Nephron progenitor cell (in vitro differentiated cells): ENCODE results near the gene MRPS6.
A peak's percentile ranks its signal among the peaks of the same experiment; 100 is the strongest.

Experiments
- DNase-seq: peaks from one replicate; pipeline ENCODE4 v3.0.0; 2021
- H3K27ac Mint-ChIP-seq: 2 replicates; pipeline ENCODE4 v1.8.0; 2021; ENCODE audit warnings: mild to moderate bottlenecking, moderate library complexity, mixed read lengths
- H3K27me3 Mint-ChIP-seq: 2 replicates; pipeline ENCODE4 v1.8.0; 2021; ENCODE audit warnings: mild to moderate bottlenecking, low read depth, mixed read lengths; ENCODE audit not compliant: poor library complexity
- H3K36me3 Mint-ChIP-seq: 2 replicates; pipeline ENCODE4 v1.8.0; 2021; ENCODE audit warnings: low read depth, mixed read lengths
- H3K4me1 Mint-ChIP-seq: 2 replicates; pipeline ENCODE4 v1.8.0; 2021; ENCODE audit warnings: mixed read lengths
- H3K4me3 Mint-ChIP-seq: 2 replicates; pipeline ENCODE4 v1.8.0; 2021; ENCODE audit warnings: mild to moderate bottlenecking, moderate library complexity, mixed read lengths
- H3K9me3 Mint-ChIP-seq: 2 replicates; pipeline ENCODE4 v1.8.0; 2021; ENCODE audit warnings: mild to moderate bottlenecking, moderate library complexity, mixed read lengths
- TF ChIP-seq, protein P1 (sequence below): fragments of 200-600 bp; sonication (generic); IDR thresholded peaks from 2 replicates; pipeline ENCODE4 v1.5.0; 2021; ENCODE audit warnings: antibody characterized with exemption

The MRPS6 gene

DNA sequence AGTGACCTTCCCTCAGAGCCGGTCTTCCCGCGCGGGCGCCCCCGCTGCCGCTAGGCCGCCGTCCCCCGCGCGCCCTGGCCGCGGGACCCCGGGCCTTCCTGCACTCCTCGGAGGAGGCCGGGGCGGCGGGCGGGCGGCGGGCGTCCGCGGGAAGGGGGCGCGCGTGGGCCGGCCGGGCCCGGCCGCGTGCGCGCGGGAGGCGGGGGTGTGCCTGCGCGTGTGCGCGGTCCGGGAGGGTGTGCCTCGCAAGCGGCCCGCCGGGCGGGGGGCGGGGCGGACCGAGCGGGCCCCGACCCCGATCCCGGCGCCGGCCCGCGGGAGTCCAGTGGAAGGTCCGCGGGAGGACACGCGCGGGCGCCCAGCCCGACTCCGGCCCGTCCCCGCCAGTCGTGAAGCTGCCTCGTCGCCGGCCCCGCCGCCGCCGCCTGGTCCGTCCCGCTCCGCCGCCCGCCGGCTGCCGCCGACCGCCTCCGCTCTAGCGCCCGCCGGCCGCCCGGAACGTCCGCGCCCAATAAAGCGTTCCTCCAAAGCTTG, 438 bp downstream of the MRPS6 start:
- Mint-ChIP-seq H3K4me3 (peak overlapping the region; percentile 97), H3K27ac (peak overlapping the region; percentile 98), H3K4me1 (peaks cover 55% of the 10 kb centered on the region), H3K9me3 (no peaks in the 10 kb centered on the region), H3K27me3 (peaks cover 8% of the 10 kb centered on the region), H3K36me3 (peaks cover 26% of the 10 kb centered on the region)
- DNase-seq: peak; percentile 65
- TF ChIP-seq, protein P1, sequence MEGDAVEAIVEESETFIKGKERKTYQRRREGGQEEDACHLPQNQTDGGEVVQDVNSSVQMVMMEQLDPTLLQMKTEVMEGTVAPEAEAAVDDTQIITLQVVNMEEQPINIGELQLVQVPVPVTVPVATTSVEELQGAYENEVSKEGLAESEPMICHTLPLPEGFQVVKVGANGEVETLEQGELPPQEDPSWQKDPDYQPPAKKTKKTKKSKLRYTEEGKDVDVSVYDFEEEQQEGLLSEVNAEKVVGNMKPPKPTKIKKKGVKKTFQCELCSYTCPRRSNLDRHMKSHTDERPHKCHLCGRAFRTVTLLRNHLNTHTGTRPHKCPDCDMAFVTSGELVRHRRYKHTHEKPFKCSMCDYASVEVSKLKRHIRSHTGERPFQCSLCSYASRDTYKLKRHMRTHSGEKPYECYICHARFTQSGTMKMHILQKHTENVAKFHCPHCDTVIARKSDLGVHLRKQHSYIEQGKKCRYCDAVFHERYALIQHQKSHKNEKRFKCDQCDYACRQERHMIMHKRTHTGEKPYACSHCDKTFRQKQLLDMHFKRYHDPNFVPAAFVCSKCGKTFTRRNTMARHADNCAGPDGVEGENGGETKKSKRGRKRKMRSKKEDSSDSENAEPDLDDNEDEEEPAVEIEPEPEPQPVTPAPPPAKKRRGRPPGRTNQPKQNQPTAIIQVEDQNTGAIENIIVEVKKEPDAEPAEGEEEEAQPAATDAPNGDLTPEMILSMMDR: no peak

DNA sequence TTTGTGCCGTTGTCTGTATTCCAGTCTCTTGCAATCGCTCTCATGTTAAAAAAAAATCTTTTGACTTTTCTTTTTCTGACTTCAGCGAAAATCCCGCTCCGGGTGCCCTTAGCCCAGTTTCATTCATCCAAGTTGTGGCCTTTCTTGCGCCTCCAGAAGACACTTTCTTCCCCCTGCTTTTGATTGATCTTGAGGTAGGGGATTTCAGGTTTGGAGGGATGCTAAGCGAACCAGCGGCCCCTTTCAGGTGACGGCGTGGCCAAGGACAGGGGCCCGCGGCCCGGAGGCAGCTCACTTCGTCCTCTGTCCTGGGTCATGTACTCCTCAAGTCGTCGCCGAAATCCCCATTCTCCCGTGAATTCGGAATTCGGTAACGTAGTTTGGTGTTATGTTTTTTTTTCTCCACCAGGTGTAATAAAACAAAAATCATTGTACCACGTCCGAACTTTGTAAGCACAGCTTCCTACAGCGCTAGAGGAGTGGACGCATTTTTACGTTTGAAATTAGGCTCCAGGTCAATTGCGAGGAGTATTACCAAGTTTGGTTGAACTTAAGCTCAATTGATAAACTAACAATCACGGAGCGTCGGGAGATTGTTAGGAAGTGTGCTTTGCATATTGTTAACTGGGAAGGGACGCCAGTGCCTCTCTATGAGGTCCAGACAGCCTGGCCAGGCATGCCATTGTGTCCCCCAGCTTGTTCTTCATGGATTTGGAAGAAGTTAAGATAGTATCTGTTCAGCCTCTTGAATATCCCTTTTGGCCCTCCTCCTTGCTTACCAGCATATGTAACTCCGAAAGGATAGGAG, 1.1 kb downstream of the MRPS6 start:
- Mint-ChIP-seq H3K27ac (peak overlapping the region; percentile 98), H3K4me3 (peak overlapping the region; percentile 97), H3K9me3 (no peaks in the 10 kb centered on the region), H3K36me3 (peaks cover 29% of the 10 kb centered on the region), H3K4me1 (peaks cover 57% of the 10 kb centered on the region), H3K27me3 (peaks cover 5% of the 10 kb centered on the region)
- peak; percentile 20 for DNase-seq
- TF ChIP-seq, protein P1: no peak

DNA sequence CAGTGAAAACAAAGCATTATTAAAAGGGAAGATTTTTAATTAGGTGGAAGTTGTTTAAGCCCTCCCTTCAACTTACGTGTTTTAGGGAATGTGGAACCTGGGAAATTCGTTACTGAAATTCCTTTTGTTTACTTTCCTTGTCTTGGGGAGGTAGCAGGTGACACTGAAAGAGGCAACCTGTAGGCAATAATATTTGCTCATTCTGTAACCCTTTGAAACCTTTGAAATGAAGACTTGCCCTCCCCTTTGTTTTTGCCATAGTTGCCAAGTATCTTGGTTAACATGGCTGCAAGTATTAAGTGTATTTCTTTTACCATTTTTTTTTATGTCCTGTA, 1.7 kb downstream of the MRPS6 start:
- H3K36me3 Mint-ChIP-seq: peaks cover 35% of the 10 kb centered on the region
- peak overlapping the region; percentile 98 for H3K27ac Mint-ChIP-seq
- DNase-seq: no peak
- H3K9me3 Mint-ChIP-seq: no peaks in the 10 kb centered on the region
- H3K4me3 Mint-ChIP-seq: peak overlapping the region; percentile 97
- peaks cover 62% of the 10 kb centered on the region for H3K4me1 Mint-ChIP-seq
- H3K27me3 Mint-ChIP-seq: peaks cover 3% of the 10 kb centered on the region
- TF ChIP-seq, protein P1: no peak

- peaks cover 71% of the 10 kb centered on the region for H3K4me1 Mint-ChIP-seq
- DNase-seq: no peak
- peak overlapping the region; percentile 97 for H3K4me3 Mint-ChIP-seq
- no peak overlapping the region for H3K27ac Mint-ChIP-seq
- H3K9me3 Mint-ChIP-seq: no peaks in the 10 kb centered on the region
- TF ChIP-seq, protein P1: no peak
- peaks cover 45% of the 10 kb centered on the region for H3K36me3 Mint-ChIP-seq
- no peaks in the 10 kb centered on the region for H3K27me3 Mint-ChIP-seq
Measured at GRCh38 chr21:34075760-34076660, 2.6 kb downstream of the MRPS6 start.

GRCh38 chr21:34076835-34077234, 3.5 kb downstream of the MRPS6 start:
- Mint-ChIP-seq H3K9me3 (no peaks in the 10 kb centered on the region), H3K4me1 (peaks cover 74% of the 10 kb centered on the region), H3K27ac (no peak overlapping the region), H3K36me3 (peaks cover 52% of the 10 kb centered on the region), H3K4me3 (peak overlapping the region; percentile 61), H3K27me3 (no peaks in the 10 kb centered on the region)
- TF ChIP-seq, protein P1: no peak
- DNase-seq: no peak
